ENCODE measurements around the gene BORCS5.

Gene BORCS5

GRCh38 chr12:12436831-12437345 lies 80.0 kb downstream of the BORCS5 start:
- DNase-seq: no peak

- DNase-seq: no peak
Observed at GRCh38 chr12:12439636-12440035, 82.8 kb downstream of the BORCS5 start.

GRCh38 chr12:12440784-12441428 lies 84.0 kb downstream of the BORCS5 start:
- DNase-seq: no peak

- DNase-seq: no peak
Observed at GRCh38 chr12:12441429-12441807, 84.5 kb downstream of the BORCS5 start.

- DNase-seq: peak; percentile 21 to 85 (median 56)
Observed at GRCh38 chr12:12441843-12442461, 85.1 kb downstream of the BORCS5 start.

GRCh38 chr12:12442548-12443071 lies 85.7 kb downstream of the BORCS5 start:
- no peak for DNase-seq

- DNase-seq: no peak
Observed at GRCh38 chr12:12443431-12443878, 86.6 kb downstream of the BORCS5 start.

GRCh38 chr12:12445165-12445881 lies 88.4 kb downstream of the BORCS5 start:
- DNase-seq: no peak

- no peak for DNase-seq
Observed at GRCh38 chr12:12445882-12446181, 89.0 kb downstream of the BORCS5 start.

GRCh38 chr12:12446786-12447185 lies 89.9 kb downstream of the BORCS5 start:
- DNase-seq: no peak

GRCh38 chr12:12447236-12447635 lies 90.4 kb downstream of the BORCS5 start:
- no peak for DNase-seq

GRCh38 chr12:12447837-12448236 lies 91.0 kb downstream of the BORCS5 start:
- no peak for DNase-seq

GRCh38 chr12:12449533-12450025 lies 92.7 kb downstream of the BORCS5 start:
- no peak for DNase-seq

GRCh38 chr12:12450043-12450471 lies 93.2 kb downstream of the BORCS5 start:
- no peak for DNase-seq

GRCh38 chr12:12451098-12451497 lies 94.2 kb downstream of the BORCS5 start:
- no peak for DNase-seq

GRCh38 chr12:12452326-12452902 lies 95.5 kb downstream of the BORCS5 start:
- DNase-seq: no peak

- DNase-seq: no peak
Observed at GRCh38 chr12:12453635-12454034, 96.8 kb downstream of the BORCS5 start.

GRCh38 chr12:12454315-12454714 lies 97.4 kb downstream of the BORCS5 start:
- no peak for DNase-seq

- DNase-seq: no peak
Observed at GRCh38 chr12:12456637-12457036, 99.8 kb downstream of the BORCS5 start.

GRCh38 chr12:12460935-12461922 lies 104.4 kb downstream of the BORCS5 start:
- DNase-seq: no peak

- no peak for DNase-seq
Observed at GRCh38 chr12:12461923-12462315, 105.0 kb downstream of the BORCS5 start.

GRCh38 chr12:12465522-12465921 lies 108.6 kb downstream of the BORCS5 start:
- DNase-seq: no peak

Measured in stimulated activated naive CD4-positive, alpha-beta T cell (primary cell).